Measurements from ENCODE around the gene LRRC27. TPM values are rescaled to one million over a fixed set of nuclear protein-coding genes. Genes with fewer than 3 reads are reported as not detected.

The LRRC27 gene
- total RNA-seq, 2 experiments from 2014 or later: 3.3 to 3.9 TPM

GRCh38 chr10:132394936-132395703, 63.1 kb downstream of the LRRC27 start:
- peaks cover 9% of the 10 kb centered on the region for H3K4me1 Mint-ChIP-seq
- no peak overlapping the region for H3K27ac Mint-ChIP-seq
- CTCF ChIA-PET: no interaction called here
- H3K27me3 Mint-ChIP-seq: peaks cover 6% of the 10 kb centered on the region
- H3K9me3 Mint-ChIP-seq: peaks cover 6% of the 10 kb centered on the region
- POLR2A ChIA-PET: no interaction called here
- H3K36me3 Mint-ChIP-seq (ENCODE audit: low read depth): no peaks in the 10 kb centered on the region
- DNase-seq: no peak
- H3K4me3 Mint-ChIP-seq: peak overlapping the region; percentile 30

- Mint-ChIP-seq H3K4me3 (no peak overlapping the region), H3K27me3 (peaks cover 6% of the 10 kb centered on the region), H3K4me1 (peaks cover 9% of the 10 kb centered on the region), H3K27ac (no peak overlapping the region), H3K36me3 (ENCODE audit: low read depth) (no peaks in the 10 kb centered on the region), H3K9me3 (peaks cover 6% of the 10 kb centered on the region)
- ChIA-PET CTCF (no interaction called here), POLR2A (no interaction called here)
- no peak for DNase-seq
Observed at GRCh38 chr10:132395704-132396493, 63.9 kb downstream of the LRRC27 start.

GRCh38 chr10:132396494-132397035, 64.6 kb downstream of the LRRC27 start:
- H3K36me3 Mint-ChIP-seq (ENCODE audit: low read depth): no peaks in the 10 kb centered on the region
- CTCF ChIA-PET: no interaction called here
- H3K27me3 Mint-ChIP-seq: peaks cover 6% of the 10 kb centered on the region
- H3K4me3 Mint-ChIP-seq: no peak overlapping the region
- DNase-seq: peak; percentile 72
- POLR2A ChIA-PET: interaction anchor here (0.5 to 2.7 kb wide), 2 partner anchors 50 to 67 kb away, joined by 3 to 22 read pairs; no protein-coding TSS in a partner anchor
- H3K9me3 Mint-ChIP-seq: peaks cover 6% of the 10 kb centered on the region
- H3K4me1 Mint-ChIP-seq: peaks cover 9% of the 10 kb centered on the region
- no peak overlapping the region for H3K27ac Mint-ChIP-seq

- Mint-ChIP-seq H3K4me3 (peak within 1 kb of the TSS; percentile 79), H3K4me1 (peaks cover 9% of the 10 kb centered on the region), H3K9me3 (peaks cover 3% of the 10 kb centered on the region), H3K36me3 (ENCODE audit: low read depth) (no peaks in the 10 kb centered on the region), H3K27me3 (peaks cover 6% of the 10 kb centered on the region), H3K27ac (peak within 1 kb of the TSS; percentile 29)
- ChIA-PET POLR2A (interaction anchor here (0.5 to 2.7 kb wide), 3 partner anchors 24 to 67 kb away, joined by 3 to 22 read pairs (median 4); no protein-coding TSS in a partner anchor), CTCF (interaction anchor here (1.2 kb wide), 1 partner anchor 10 kb away, joined by 3 read pairs; no protein-coding TSS in a partner anchor)
- DNase-seq: peak; percentile 59
Observed at GRCh38 chr10:132397036-132397541, 65.1 kb downstream of the LRRC27 start, which contains the start of gene PWWP2B. PWWP2B (plus strand) TSS chr10:132397200; CDS start chr10:132397227, 27 bp downstream.

GRCh38 chr10:132397671-132398565, 65.9 kb downstream of the LRRC27 start:
- Mint-ChIP-seq H3K4me1 (peaks cover 9% of the 10 kb centered on the region), H3K27ac (peak overlapping the region; percentile 29), H3K36me3 (ENCODE audit: low read depth) (no peaks in the 10 kb centered on the region), H3K9me3 (no peaks in the 10 kb centered on the region), H3K27me3 (peaks cover 6% of the 10 kb centered on the region), H3K4me3 (peak overlapping the region; percentile 79)
- DNase-seq: peak; percentile 40
- POLR2A ChIA-PET: interaction anchor here (0.8 to 2.7 kb wide), 3 partner anchors 17 to 48 kb away, joined by 3 to 22 read pairs (median 4); no protein-coding TSS in a partner anchor
- CTCF ChIA-PET: interaction anchor here (1.2 kb wide), 1 partner anchor 9 kb away, joined by 3 read pairs; no protein-coding TSS in a partner anchor

GRCh38 chr10:132398566-132398991, 66.6 kb downstream of the LRRC27 start:
- Mint-ChIP-seq H3K4me1 (peaks cover 9% of the 10 kb centered on the region), H3K4me3 (no peak overlapping the region), H3K27me3 (peaks cover 6% of the 10 kb centered on the region), H3K36me3 (ENCODE audit: low read depth) (no peaks in the 10 kb centered on the region), H3K27ac (no peak overlapping the region), H3K9me3 (no peaks in the 10 kb centered on the region)
- POLR2A ChIA-PET: interaction anchor here (0.8 to 2.7 kb wide), 2 partner anchors 18 to 48 kb away, joined by 3 to 22 read pairs; no protein-coding TSS in a partner anchor
- DNase-seq: no peak
- CTCF ChIA-PET: interaction anchor here (1.2 kb wide), 1 partner anchor 8 kb away, joined by 3 read pairs; no protein-coding TSS in a partner anchor

GRCh38 chr10:132399117-132400035, 67.4 kb downstream of the LRRC27 start:
- peaks cover 9% of the 10 kb centered on the region for H3K4me1 Mint-ChIP-seq
- H3K36me3 Mint-ChIP-seq (ENCODE audit: low read depth): no peaks in the 10 kb centered on the region
- peak overlapping the region; percentile 13 for H3K4me3 Mint-ChIP-seq
- no peak for DNase-seq
- ChIA-PET CTCF (no interaction called here), POLR2A (interaction anchor here (2.7 kb wide), 1 partner anchor 47 kb away, joined by 22 read pairs; no protein-coding TSS in a partner anchor)
- peaks cover 6% of the 10 kb centered on the region for H3K27me3 Mint-ChIP-seq
- no peak overlapping the region for H3K27ac Mint-ChIP-seq
- H3K9me3 Mint-ChIP-seq: no peaks in the 10 kb centered on the region

GRCh38 chr10:132400041-132400546, 68.1 kb downstream of the LRRC27 start:
- ChIA-PET CTCF (no interaction called here), POLR2A (no interaction called here)
- DNase-seq: no peak

GRCh38 chr10:132400547-132401151, 68.7 kb downstream of the LRRC27 start:
- Mint-ChIP-seq H3K9me3 (no peaks in the 10 kb centered on the region), H3K4me3 (no peak overlapping the region), H3K4me1 (peaks cover 9% of the 10 kb centered on the region), H3K27ac (no peak overlapping the region), H3K27me3 (peaks cover 4% of the 10 kb centered on the region), H3K36me3 (ENCODE audit: low read depth) (no peaks in the 10 kb centered on the region)
- no peak for DNase-seq
- ChIA-PET CTCF (no interaction called here), POLR2A (no interaction called here)

More at GRCh38 chr10:132400041-132400546, 68.1 kb downstream of the LRRC27 start:
- Mint-ChIP-seq H3K27ac (no peak overlapping the region), H3K9me3 (no peaks in the 10 kb centered on the region), H3K4me1 (peaks cover 9% of the 10 kb centered on the region), H3K4me3 (no peak overlapping the region), H3K27me3 (peaks cover 6% of the 10 kb centered on the region), H3K36me3 (ENCODE audit: low read depth) (no peaks in the 10 kb centered on the region)

- CTCF ChIA-PET: no interaction called here
- H3K27ac Mint-ChIP-seq: no peak overlapping the region
- peaks cover 9% of the 10 kb centered on the region for H3K4me1 Mint-ChIP-seq
- H3K4me3 Mint-ChIP-seq: no peak overlapping the region
- DNase-seq: no peak
- POLR2A ChIA-PET: no interaction called here
- H3K9me3 Mint-ChIP-seq: no peaks in the 10 kb centered on the region
- H3K27me3 Mint-ChIP-seq: peaks cover 4% of the 10 kb centered on the region
- no peaks in the 10 kb centered on the region for H3K36me3 Mint-ChIP-seq (ENCODE audit: low read depth)
Observed at GRCh38 chr10:132401401-132402118, 69.6 kb downstream of the LRRC27 start.
